LNCAP (cell line): ENCODE measurements around the gene SPEM2.

Experiments used
- CTCF ChIP-seq: fragments of 450-650 bp; IDR thresholded peaks from 2 replicates; pipeline ENCODE4 v1.5.1; 2017; ENCODE audit warnings: mild to moderate bottlenecking

Gene SPEM2

DNA sequence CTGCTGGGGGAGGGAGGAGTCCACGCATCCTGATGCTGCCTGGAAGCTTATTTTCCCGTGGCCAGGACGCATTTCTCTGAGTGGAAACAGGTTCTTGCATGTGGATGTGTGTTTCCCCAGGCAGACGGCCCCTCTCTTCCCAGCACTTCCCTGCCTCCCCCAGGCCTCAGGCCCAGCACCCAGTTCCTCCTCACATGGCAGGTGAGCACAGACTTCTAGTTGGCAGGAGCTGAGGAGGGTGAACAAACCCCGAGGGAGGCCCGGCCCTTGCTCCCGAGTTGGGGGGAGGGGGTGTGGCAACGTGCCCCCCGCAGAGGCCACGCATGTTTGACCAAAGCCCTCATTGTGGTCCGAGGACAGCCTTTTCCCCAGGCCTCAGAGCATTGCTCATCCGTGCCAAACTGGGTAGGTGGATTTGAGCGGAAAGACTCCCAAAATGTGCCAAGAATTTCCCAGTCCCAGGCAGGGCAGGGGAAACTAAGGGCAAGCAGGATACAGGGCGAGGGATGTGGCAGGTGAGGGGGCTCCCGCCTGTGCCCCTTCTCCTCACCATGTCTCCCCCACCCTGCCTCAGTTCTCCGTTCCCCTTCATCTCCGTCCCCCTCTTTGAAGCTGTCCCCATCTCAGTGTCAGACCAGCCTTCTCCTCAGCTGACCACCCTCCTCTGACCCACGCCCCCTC, 6.8 kb upstream of the SPEM2 start:
- no peak for TF ChIP-seq CTCF

DNA sequence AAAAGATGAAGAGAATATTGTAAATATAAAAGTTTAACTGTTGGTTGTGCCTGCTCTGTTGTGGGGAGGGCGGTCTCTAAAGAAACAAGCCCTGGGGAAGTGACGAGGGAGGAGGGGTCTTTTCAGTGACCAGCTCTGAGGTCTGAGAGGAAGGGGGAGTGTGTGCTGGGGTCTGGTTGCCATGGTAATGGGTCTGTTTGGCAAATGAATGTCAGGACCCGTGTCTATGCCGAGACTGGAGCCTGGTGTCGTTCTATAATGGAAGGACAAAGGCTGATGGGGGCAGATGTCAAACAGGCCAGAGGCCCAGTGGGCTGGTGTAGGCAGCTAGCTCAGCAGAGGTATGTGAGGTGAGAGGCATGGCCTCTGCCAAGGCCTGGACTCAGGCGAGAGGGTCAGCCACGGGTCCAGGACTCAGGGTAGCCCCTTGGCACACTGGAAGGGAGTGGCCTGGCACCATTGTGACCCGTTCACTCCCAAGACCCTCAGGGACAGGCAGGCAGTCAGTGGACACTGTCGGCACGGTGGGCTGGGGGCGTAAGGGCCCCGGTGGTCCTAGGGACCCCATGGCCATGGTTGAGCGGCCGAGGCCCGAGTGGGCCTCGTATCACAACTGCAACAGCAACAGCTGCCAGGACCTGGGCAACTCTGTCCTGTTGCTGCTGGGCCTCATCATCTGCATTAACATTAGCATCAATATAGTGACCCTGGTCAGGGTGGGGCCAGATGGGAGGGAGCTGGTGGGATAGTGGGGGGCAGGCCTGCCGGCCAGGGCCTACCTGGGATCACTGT, 5.4 kb upstream of the SPEM2 start, which contains the start of gene SPEM1:
TSS of gene SPEM1 (plus strand) at position 506 of the 792 bp plus-strand sequence. CDS start at position 567, 61 bp downstream.
- TF ChIP-seq CTCF, result no peak

- TF ChIP-seq CTCF, result no peak
Observed at GRCh38 chr17:7421186-7421585, 4.2 kb upstream of the SPEM2 start.

DNA sequence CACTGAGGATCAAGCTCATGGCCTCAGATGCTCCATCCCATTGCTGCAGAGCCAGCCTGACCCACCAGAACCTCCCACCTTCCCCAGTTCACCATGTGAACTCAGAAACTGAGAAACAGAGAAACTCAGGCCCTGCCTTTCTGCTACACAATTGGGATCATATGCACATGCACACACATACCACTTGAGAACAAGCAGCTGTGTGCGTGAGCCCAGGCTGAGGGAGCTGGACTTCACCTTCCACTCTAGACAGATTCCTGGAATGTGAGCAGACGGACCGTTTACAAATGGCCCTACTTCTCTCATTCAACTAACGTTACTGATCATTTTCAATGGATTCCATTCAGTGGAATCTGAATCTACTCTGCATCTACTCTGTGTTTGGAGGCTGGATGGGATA, 1.7 kb upstream of the SPEM2 start:
- no peak for TF ChIP-seq CTCF

GRCh38 chr17:7425756-7426155, 340 bp downstream of the SPEM2 start:
- no peak for TF ChIP-seq CTCF

DNA sequence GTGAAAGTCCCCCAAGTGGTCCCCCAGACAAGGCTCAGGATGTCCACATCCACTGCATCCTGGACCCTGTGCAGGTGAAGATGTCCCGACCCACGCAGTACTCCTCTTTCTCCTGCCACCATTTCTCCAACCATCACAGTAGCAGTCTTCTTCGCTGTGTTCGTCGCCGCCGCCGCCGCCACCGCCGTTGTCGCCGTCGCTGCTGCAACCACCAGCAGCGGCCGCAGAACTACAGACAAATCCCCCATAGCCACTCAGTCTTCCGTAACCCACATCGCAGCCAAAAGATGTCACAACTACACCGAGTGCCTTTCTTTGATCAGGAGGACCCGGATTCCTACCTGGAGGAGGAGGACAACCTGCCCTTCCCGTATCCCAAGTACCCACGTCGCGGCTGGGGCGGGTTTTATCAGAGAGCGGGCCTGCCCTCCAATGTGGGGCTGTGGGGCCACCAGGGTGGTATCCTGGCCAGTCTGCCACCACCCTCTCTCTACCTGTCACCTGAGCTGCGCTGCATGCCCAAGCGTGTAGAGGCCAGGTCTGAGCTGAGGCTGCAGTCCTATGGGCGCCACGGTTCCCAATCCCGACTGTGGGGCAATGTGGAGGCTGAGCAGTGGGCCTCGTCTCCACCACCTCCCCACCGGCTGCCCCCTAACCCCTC, 917 bp downstream of the SPEM2 start:
- TF ChIP-seq CTCF, result no peak

DNA sequence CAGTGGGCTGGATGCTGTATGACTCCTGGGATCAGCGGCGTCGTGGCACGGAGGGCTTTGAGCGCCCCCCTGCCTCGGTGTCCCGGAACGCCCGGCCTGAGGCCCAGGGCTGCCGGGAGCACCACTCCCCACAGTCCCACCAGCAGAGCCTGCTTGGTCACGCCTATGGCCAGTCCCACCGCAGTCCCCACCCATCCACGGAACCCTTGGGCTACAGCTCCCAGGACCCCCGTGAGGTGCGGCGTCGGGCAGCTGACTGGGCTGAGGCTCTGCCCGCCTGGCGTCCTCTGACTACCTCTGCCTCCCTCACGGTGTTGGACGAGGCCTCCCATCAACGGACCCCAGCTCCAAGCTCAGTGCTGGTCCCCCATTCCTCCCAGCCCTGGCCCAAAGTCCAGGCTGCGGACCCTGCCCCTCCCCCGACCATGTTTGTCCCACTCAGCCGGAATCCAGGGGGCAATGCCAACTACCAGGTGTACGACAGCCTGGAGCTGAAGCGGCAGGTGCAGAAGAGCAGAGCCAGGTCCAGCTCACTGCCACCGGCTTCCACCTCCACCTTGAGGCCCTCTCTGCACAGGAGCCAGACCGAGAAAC, 1.6 kb downstream of the SPEM2 start:
- TF ChIP-seq CTCF, result no peak
